H9 (cell line): ENCODE data around the gene ANKRD39. TPM values are rescaled to one million over a fixed set of nuclear protein-coding genes. Genes with fewer than 3 reads are reported as not detected.

Experiments
- DNase-seq: peaks from one replicate; pipeline ENCODE4 v3.0.0-alpha.2; 2017
- H2AFZ ChIP-seq: one replicate; pipeline ENCODE4 v1.6.1; 2013; ENCODE audit warnings: mild to moderate bottlenecking, low read length, control low read depth, moderate library complexity
- H2AK5ac ChIP-seq: 2 replicates; pipeline ENCODE4 v1.6.1; 2013; ENCODE audit warnings: low read length, control low read depth, mixed read lengths; ENCODE audit not compliant: insufficient read length
- H2BK120ac ChIP-seq: one replicate; pipeline ENCODE4 v1.6.1; 2013; ENCODE audit warnings: low read depth, mild to moderate bottlenecking, low read length, control low read depth, inconsistent platforms; ENCODE audit not compliant: poor library complexity, severe bottlenecking
- H2BK12ac ChIP-seq: 2 replicates; pipeline ENCODE4 v1.6.1; 2013; ENCODE audit warnings: low read length, control low read depth, mixed read lengths, low read depth; ENCODE audit not compliant: insufficient read length
- H2BK15ac ChIP-seq: 2 replicates; pipeline ENCODE4 v1.6.1; 2013; ENCODE audit warnings: low read depth, low read length, control low read depth
- H2BK20ac ChIP-seq: one replicate; pipeline ENCODE4 v1.6.1; 2013; ENCODE audit warnings: low read depth, mild to moderate bottlenecking, low read length, control low read depth, inconsistent platforms; ENCODE audit not compliant: poor library complexity, severe bottlenecking
- H2BK5ac ChIP-seq: 2 replicates; pipeline ENCODE4 v1.6.1; 2013; ENCODE audit warnings: low read length, control low read depth, mixed read lengths; ENCODE audit not compliant: insufficient read length
- H3K14ac ChIP-seq: 2 replicates; pipeline ENCODE4 v1.6.1; 2013; ENCODE audit warnings: low read length, control low read depth; ENCODE audit not compliant: insufficient read depth
- H3K18ac ChIP-seq: 2 replicates; pipeline ENCODE4 v1.6.1; 2013; ENCODE audit warnings: low read depth, mild to moderate bottlenecking, mixed read lengths, low read length, control low read depth; ENCODE audit not compliant: insufficient read length
- H3K23ac ChIP-seq: 2 replicates; pipeline ENCODE4 v1.6.1; 2013; ENCODE audit warnings: low read length, control low read depth, mixed read lengths, low read depth; ENCODE audit not compliant: insufficient read length
- H3K23me2 ChIP-seq: 2 replicates; pipeline ENCODE4 v1.6.1; 2013; ENCODE audit warnings: low read depth, mild to moderate bottlenecking, mixed read lengths, low read length, control low read depth; ENCODE audit not compliant: insufficient read length, poor library complexity, severe bottlenecking
- H3K27ac ChIP-seq: 2 replicates; pipeline ENCODE4 v1.5.1; 2013; ENCODE audit warnings: low read length, control low read depth, mixed read lengths, low read depth; ENCODE audit not compliant: insufficient read length
- H3K27me3 ChIP-seq: 2 replicates; pipeline ENCODE4 v1.6.1; 2013; ENCODE audit warnings: low read length, control low read depth, inconsistent platforms; ENCODE audit not compliant: insufficient read depth
- H3K4ac ChIP-seq: 2 replicates; pipeline ENCODE4 v1.6.1; 2013; ENCODE audit warnings: low read depth, mild to moderate bottlenecking, control low read depth, inconsistent platforms, low read length, moderate library complexity
- H3K4me1 ChIP-seq: 2 replicates; pipeline ENCODE4 v1.6.1; 2013; ENCODE audit warnings: low read length, control low read depth, inconsistent platforms; ENCODE audit not compliant: insufficient read depth
- H3K4me2 ChIP-seq: 2 replicates; pipeline ENCODE4 v1.6.1; 2013; ENCODE audit warnings: low read length, control low read depth, mixed read lengths; ENCODE audit not compliant: insufficient read length, insufficient read depth
- H3K56ac ChIP-seq: 2 replicates; pipeline ENCODE4 v1.6.1; 2013; ENCODE audit warnings: low read depth, mild to moderate bottlenecking, mixed read lengths, low read length, control low read depth; ENCODE audit not compliant: insufficient read length
- H3K79me1 ChIP-seq: 2 replicates; pipeline ENCODE4 v1.6.1; 2013; ENCODE audit warnings: low read depth, mild to moderate bottlenecking, moderate library complexity, low read length, control low read depth, inconsistent platforms; ENCODE audit not compliant: insufficient read depth, poor library complexity, severe bottlenecking
- H3K79me2 ChIP-seq: 2 replicates; pipeline ENCODE4 v1.6.1; 2013; ENCODE audit warnings: low read length, control low read depth, inconsistent platforms; ENCODE audit not compliant: insufficient read depth
- H3K9ac ChIP-seq: 2 replicates; pipeline ENCODE4 v1.6.1; 2013; ENCODE audit warnings: low read length, control low read depth, mixed read lengths; ENCODE audit not compliant: insufficient read length; ENCODE audit errors: extremely low read depth
- H3K9me3 ChIP-seq: one replicate; pipeline ENCODE4 v1.6.1; 2013; ENCODE audit warnings: low read depth, low read length, inconsistent platforms; ENCODE audit not compliant: control insufficient read depth
- H3T11ph ChIP-seq: one replicate; pipeline ENCODE4 v1.6.1; 2013; ENCODE audit warnings: mild to moderate bottlenecking, low read length, control low read depth, inconsistent platforms
- H4K20me1 ChIP-seq: one replicate; pipeline ENCODE4 v1.6.1; 2013; ENCODE audit not compliant: control insufficient read depth, insufficient read length, insufficient read depth
- H4K5ac ChIP-seq: 2 replicates; pipeline ENCODE4 v1.6.1; 2013; ENCODE audit warnings: low read depth, mild to moderate bottlenecking, mixed read lengths, low read length, control low read depth; ENCODE audit not compliant: insufficient read length
- H4K8ac ChIP-seq: replicated peaks from 2 replicates; pipeline ENCODE4 v1.6.1; 2013; ENCODE audit warnings: low read length, control low read depth, mixed read lengths, low read depth; ENCODE audit not compliant: insufficient read length
- H4K91ac ChIP-seq: 2 replicates; pipeline ENCODE4 v1.6.1; 2013; ENCODE audit warnings: low read depth, mild to moderate bottlenecking, moderate library complexity, mixed read lengths, low read length, control low read depth; ENCODE audit not compliant: insufficient read length
- H3K27ac Mint-ChIP-seq, 3 experiments: 2 replicates in 2 of 3; 3 replicates in 1 of 3; pipeline ENCODE4 v1.8.0; 2020 to 2021; ENCODE audit warnings: mixed read lengths in 3 of 3, mild to moderate bottlenecking in 1 of 3, moderate library complexity in 1 of 3
- H3K27me3 Mint-ChIP-seq: 2 replicates; pipeline ENCODE4 v1.8.0; 2021; ENCODE audit warnings: low read depth, mild to moderate bottlenecking, moderate library complexity, mixed read lengths
- H3K36me3 Mint-ChIP-seq, 3 experiments: 2 replicates in 2 of 3; 3 replicates in 1 of 3; pipeline ENCODE4 v1.8.0; 2020 to 2021; ENCODE audit warnings: low read depth in 3 of 3, mixed read lengths in 3 of 3; ENCODE audit not compliant: insufficient read depth in 1 of 3
- H3K4me1 Mint-ChIP-seq, 2 experiments: 2 replicates each; pipeline ENCODE4 v1.8.0; 2020; ENCODE audit warnings: mixed read lengths in 2 of 2
- H3K4me3 Mint-ChIP-seq, 2 experiments: 2 replicates in 1 of 2; 3 replicates in 1 of 2; pipeline ENCODE4 v1.8.0; 2020 to 2021; ENCODE audit warnings: mild to moderate bottlenecking in 2 of 2, mixed read lengths in 2 of 2, moderate library complexity in 1 of 2
- H3K9me3 Mint-ChIP-seq, 2 experiments: 2 replicates in 1 of 2; 3 replicates in 1 of 2; pipeline ENCODE4 v1.8.0; 2020; ENCODE audit warnings: mild to moderate bottlenecking in 2 of 2, mixed read lengths in 2 of 2, moderate library complexity in 1 of 2
- CTCF ChIP-seq: fragments of 200-600 bp; sonication (generic); conservative IDR thresholded peaks from 3 replicates; pipeline ENCODE4 v1.8.0; 2021; ENCODE audit warnings: antibody characterized with exemption, mild to moderate bottlenecking
- WGBS: extraction: QIAGEN DNeasy Blood & Tissue Kit; methylation state at CpG from one replicate; pipeline ENCODE4 v1.1.7; 2013; ENCODE audit warnings: missing lambda C conversion rate, low lambda C conversion rate, mixed read lengths; ENCODE audit not compliant: insufficient read length; ENCODE audit errors: extremely low coverage; 5-methylcytosine and 5-hydroxymethylcytosine counted together
- total RNA-seq: library from RNA; stranded (reverse); gene quantifications from 2 replicates; pipeline ENCODE4 v1.2.1, GENCODE V29; 2021

Gene ANKRD39
- total RNA-seq, 1 experiment from 2014 or later = 13.0 TPM

GRCh38 chr2:96809216-96809882 is 48.5 kb downstream of the ANKRD39 start:
- no peak overlapping the region for H3K27ac Mint-ChIP-seq
- Histone ChIP-seq H3K27ac (no peak overlapping the region), H3K14ac (no peak overlapping the region), H2BK120ac (no peak overlapping the region), H2BK15ac (no peak overlapping the region), H2AK5ac (no peak overlapping the region), H3K23ac (no peak overlapping the region), H4K5ac (no peak overlapping the region), H3T11ph (no peak overlapping the region), H3K79me1 (no peaks in the 10 kb centered on the region), H3K4ac (no peak overlapping the region), H3K9ac (no peak overlapping the region), H3K9me3 (no peaks in the 10 kb centered on the region), H2BK12ac (no peak overlapping the region), H4K8ac (no peak overlapping the region), H3K18ac (no peak overlapping the region), H3K4me2 (no peak overlapping the region), H4K20me1 (no peaks in the 10 kb centered on the region), H3K56ac (no peak overlapping the region), H3K23me2 (no peaks in the 10 kb centered on the region), H2BK20ac (no peak overlapping the region), H2AFZ (no peak overlapping the region), H3K27me3 (no peaks in the 10 kb centered on the region), H3K4me1 (no peaks in the 10 kb centered on the region), H4K91ac (no peak overlapping the region), H3K79me2 (no peaks in the 10 kb centered on the region), H2BK5ac (no peak overlapping the region)
- H3K4me1 Mint-ChIP-seq = no peaks in the 10 kb centered on the region
- WGBS = no CpG with 5 or more reads among the region's 13 CpGs
- H3K36me3 Mint-ChIP-seq = peaks cover 8 to 11% (median 9%) of the 10 kb centered on the region in 3 experiments; a peak in 6 of 7 replicates
- no peak for TF ChIP-seq CTCF
- no peak overlapping the region for H3K4me3 Mint-ChIP-seq
- no peaks in the 10 kb centered on the region; the same call in 1 of the 2 replicates for H3K27me3 Mint-ChIP-seq
- H3K9me3 Mint-ChIP-seq = peaks cover 0 to 4% of the 10 kb centered on the region in 2 experiments; a peak in 1 of 5 replicates
- DNase-seq = no peak
